WERI-Rb-1 (cell line): Measurements from ENCODE around the gene RMND5A.
"Not testable (repeated sequence)": the region's sequence is repeated elsewhere in the genome, so short reads cannot be mapped to it uniquely, and the experiment has no call there.

Experiments used
- DNase-seq: peaks from one replicate; pipeline ENCODE4 v3.0.0-alpha.2; 2020
- H3K27ac ChIP-seq: fragments of 250-450 bp; sonication (Bioruptor Pico); 2 replicates; pipeline ENCODE4 v1.5.1; 2020; ENCODE audit warnings: mild to moderate bottlenecking, moderate library complexity
- H3K27me3 ChIP-seq: fragments of 250-450 bp; sonication (Bioruptor Pico); 2 replicates; pipeline ENCODE4 v1.5.1; 2021; ENCODE audit warnings: mild to moderate bottlenecking, low read depth, moderate library complexity; ENCODE audit not compliant: insufficient read depth, severe bottlenecking
- H3K36me3 ChIP-seq: fragments of 250-450 bp; sonication (Bioruptor Pico); 2 replicates; pipeline ENCODE4 v1.5.1; 2020; ENCODE audit warnings: mild to moderate bottlenecking, moderate library complexity
- H3K4me3 ChIP-seq: 2 replicates; pipeline ENCODE4 v1.5.1; 2011; ENCODE audit warnings: low read depth, mild to moderate bottlenecking, control low read depth, low read length
- H3K9me3 ChIP-seq: fragments of 250-450 bp; sonication (Bioruptor Pico); 2 replicates; pipeline ENCODE4 v1.5.1; 2021; ENCODE audit warnings: mild to moderate bottlenecking, moderate library complexity; ENCODE audit not compliant: severe bottlenecking
- TF ChIP-seq, protein P1 (sequence below): IDR thresholded peaks from 2 replicates; pipeline ENCODE4 v1.5.1; 2011; ENCODE audit warnings: low read depth, mild to moderate bottlenecking, control low read depth, inconsistent platforms, low read length

RMND5A gene

GRCh38 chr2:86741889-86742498 lies 21.9 kb downstream of the RMND5A start:
- not testable (repeated sequence) for H3K9me3 ChIP-seq, H3K4me3 ChIP-seq, DNase-seq, H3K27ac ChIP-seq, H3K27me3 ChIP-seq
- H3K36me3 ChIP-seq, result peaks cover 15% of the 10 kb centered on the region

GRCh38 chr2:86744152-86744551 lies 24.1 kb downstream of the RMND5A start:
- TF ChIP-seq, protein P1, sequence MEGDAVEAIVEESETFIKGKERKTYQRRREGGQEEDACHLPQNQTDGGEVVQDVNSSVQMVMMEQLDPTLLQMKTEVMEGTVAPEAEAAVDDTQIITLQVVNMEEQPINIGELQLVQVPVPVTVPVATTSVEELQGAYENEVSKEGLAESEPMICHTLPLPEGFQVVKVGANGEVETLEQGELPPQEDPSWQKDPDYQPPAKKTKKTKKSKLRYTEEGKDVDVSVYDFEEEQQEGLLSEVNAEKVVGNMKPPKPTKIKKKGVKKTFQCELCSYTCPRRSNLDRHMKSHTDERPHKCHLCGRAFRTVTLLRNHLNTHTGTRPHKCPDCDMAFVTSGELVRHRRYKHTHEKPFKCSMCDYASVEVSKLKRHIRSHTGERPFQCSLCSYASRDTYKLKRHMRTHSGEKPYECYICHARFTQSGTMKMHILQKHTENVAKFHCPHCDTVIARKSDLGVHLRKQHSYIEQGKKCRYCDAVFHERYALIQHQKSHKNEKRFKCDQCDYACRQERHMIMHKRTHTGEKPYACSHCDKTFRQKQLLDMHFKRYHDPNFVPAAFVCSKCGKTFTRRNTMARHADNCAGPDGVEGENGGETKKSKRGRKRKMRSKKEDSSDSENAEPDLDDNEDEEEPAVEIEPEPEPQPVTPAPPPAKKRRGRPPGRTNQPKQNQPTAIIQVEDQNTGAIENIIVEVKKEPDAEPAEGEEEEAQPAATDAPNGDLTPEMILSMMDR, result no peak
- Histone ChIP-seq H3K4me3 (no peak overlapping the region), H3K36me3 (peaks cover 15% of the 10 kb centered on the region), H3K27me3 (no peaks in the 10 kb centered on the region), H3K27ac (no peak overlapping the region), H3K9me3 (no peaks in the 10 kb centered on the region)
- DNase-seq, result no peak

GRCh38 chr2:86746939-86747338 lies 26.8 kb downstream of the RMND5A start:
- Histone ChIP-seq H3K36me3 (peaks cover 23% of the 10 kb centered on the region), H3K27ac (no peak overlapping the region), H3K9me3 (no peaks in the 10 kb centered on the region), H3K4me3 (no peak overlapping the region), H3K27me3 (no peaks in the 10 kb centered on the region)
- no peak for DNase-seq
- TF ChIP-seq, protein P1, result no peak

GRCh38 chr2:86747711-86748639 lies 27.9 kb downstream of the RMND5A start:
- Histone ChIP-seq H3K4me3 (no peak overlapping the region), H3K36me3 (peaks cover 33% of the 10 kb centered on the region), H3K27ac (no peak overlapping the region), H3K9me3 (no peaks in the 10 kb centered on the region), H3K27me3 (no peaks in the 10 kb centered on the region)
- peak; percentile 11 for DNase-seq
- TF ChIP-seq, protein P1, result no peak

DNA sequence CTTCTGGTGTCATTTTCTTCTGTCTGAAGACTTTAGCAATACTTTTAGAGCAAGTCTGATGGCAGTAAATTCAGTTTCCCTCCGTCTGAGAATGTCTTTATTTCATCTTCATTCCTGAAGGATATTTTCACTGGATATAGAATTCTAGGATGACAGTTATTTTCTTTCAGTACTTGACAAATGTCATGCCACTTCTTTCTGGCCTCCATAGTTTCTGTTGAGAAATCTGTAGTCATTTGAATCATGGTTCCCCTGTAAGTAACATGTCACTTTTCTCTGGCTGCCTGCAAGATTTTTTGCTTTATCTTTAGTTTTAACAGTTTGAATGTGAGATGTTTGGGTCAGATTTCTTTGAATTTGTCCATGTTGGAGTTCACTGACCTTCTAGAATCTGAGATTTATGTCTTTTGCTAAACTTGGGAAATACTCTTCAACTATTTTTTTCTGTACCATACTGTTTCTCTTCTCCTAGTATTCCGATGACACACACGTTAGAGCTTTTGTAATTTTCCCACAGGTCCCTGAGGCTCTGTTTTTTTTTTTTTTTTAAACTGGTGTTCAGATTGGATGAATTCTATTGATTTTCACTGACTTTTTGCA lies 30.2 kb downstream of the RMND5A start:
- Histone ChIP-seq H3K4me3 (no peak overlapping the region), H3K9me3 (no peaks in the 10 kb centered on the region), H3K36me3 (peaks cover 43% of the 10 kb centered on the region), H3K27ac (no peak overlapping the region), H3K27me3 (no peaks in the 10 kb centered on the region)
- DNase-seq, result no peak
- TF ChIP-seq, protein P1, result no peak

DNA sequence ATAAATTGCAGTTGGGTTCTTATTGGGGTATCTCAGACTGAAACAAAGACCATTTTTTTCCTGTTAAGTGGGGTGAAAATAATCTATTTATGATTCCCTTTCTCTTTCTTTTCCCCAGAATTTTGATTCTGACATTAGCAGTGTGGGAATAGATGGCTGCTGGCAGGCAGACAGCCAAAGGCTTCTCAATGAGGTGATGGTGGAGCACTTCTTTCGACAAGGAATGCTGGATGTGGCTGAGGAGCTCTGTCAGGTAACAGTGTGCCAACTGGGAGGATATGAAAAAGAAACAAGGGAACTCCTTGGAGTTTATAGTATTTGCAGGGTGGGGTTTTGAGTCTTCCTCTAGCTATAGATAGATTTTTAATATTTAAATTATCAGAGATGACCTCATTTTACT lies 31.7 kb downstream of the RMND5A start:
- Histone ChIP-seq H3K27ac (no peak overlapping the region), H3K27me3 (no peaks in the 10 kb centered on the region), H3K9me3 (no peaks in the 10 kb centered on the region), H3K36me3 (peaks cover 50% of the 10 kb centered on the region), H3K4me3 (no peak overlapping the region)
- TF ChIP-seq, protein P1, result no peak
- DNase-seq, result no peak
